Stimulated activated CD4-positive, alpha-beta T cell treated with anti-CD3 and anti-CD28 coated beads, Interleukin-15, amount 100 ng/mL, for 24 hours (primary cell): ENCODE measurements around the gene METRN.

Experiments
- DNase-seq: peaks from one replicate; pipeline ENCODE4 v3.0.0-alpha.2; 2020

METRN gene

GRCh38 chr16:761625-762513 is 47.0 kb downstream of the METRN start:
- DNase-seq = no peak

GRCh38 chr16:762595-763268 is 47.8 kb downstream of the METRN start:
- DNase-seq = no peak

- DNase-seq = no peak
Observed at GRCh38 chr16:763369-764183, 48.7 kb downstream of the METRN start.

GRCh38 chr16:764184-764750 is 49.3 kb downstream of the METRN start:
- DNase-seq = no peak

GRCh38 chr16:764848-765487 is 50.0 kb downstream of the METRN start:
- DNase-seq = no peak

- no peak for DNase-seq
Observed at GRCh38 chr16:765488-765865, 50.6 kb downstream of the METRN start.

GRCh38 chr16:766008-766819 is 51.3 kb downstream of the METRN start:
- DNase-seq = no peak

- no peak for DNase-seq
Observed at GRCh38 chr16:766820-767640, 52.1 kb downstream of the METRN start.

GRCh38 chr16:767743-768235 is 52.9 kb downstream of the METRN start:
- no peak for DNase-seq

- DNase-seq = no peak
Observed at GRCh38 chr16:768428-768827, 53.5 kb downstream of the METRN start.
